GM19193 (cell line): ENCODE data around the gene FRMD4A.

ENCODE experiments used
- POLR2A ChIP-seq: IDR thresholded peaks from 4 replicates; pipeline ENCODE4 v1.6.1; 2011; ENCODE audit not compliant: insufficient read depth, insufficient read length; ENCODE audit errors: extremely low read depth

FRMD4A gene

DNA sequence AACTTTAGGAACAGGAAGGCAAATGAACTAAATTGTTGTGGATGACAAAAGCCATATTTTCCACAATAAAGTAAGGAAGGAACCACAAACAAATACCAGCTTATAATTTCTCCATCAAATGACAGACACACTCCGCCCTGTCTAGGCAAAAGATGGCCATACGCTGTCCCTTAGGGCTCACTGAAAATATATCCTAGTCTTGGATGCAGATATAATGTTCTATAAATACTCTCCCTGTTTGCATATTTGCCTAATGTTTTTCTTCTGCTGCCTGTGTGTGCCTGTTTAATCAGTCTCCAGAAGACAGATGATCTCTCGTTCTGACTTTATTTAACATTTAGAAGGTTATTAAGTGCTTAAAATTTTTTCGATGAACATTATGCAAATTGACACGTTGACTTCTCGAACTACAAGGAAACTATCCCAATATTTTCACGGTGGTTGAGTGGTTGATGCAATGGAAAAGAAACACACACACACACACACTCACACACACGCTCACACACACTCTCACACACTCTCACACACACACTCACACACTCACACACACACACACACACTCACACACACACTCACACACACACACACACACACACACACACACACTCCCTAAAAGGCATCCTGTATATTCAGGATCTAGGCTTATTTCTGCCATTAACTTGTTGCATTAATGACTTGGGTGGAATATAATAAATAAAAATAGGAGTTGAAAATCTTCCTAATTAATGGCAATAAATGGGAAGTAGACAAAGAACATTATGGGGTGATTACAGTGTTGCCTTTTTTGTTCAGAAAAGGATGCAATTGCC is 446.9 kb downstream of the FRMD4A start:
- TF ChIP-seq POLR2A = no peak

DNA sequence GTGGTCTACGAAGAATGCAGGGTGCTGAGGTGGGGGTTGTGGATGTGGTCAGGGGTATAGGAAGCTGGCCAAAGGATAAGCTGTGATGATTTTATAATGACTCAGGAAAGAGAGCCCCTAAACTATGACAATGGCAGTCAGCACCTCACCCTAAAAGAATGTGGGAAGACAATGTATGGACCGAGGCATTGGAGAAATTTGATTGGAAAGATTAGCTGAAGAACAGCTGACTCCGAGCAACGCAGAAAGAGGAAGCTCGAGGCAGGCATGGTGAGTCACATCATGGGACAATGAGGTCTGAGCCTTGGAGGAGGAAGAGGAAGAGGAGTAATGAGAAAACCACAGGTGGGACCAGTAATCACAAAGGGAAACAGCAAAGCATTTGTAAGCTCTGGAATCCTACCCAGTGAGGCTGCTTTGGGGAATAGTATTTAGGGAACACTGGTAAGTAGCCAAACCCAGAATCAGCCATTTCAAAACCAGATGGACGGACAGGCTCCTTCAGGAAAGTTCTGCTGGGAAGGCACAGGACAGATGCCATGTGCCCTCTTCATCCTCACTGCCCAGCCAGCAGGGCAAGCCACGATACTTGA is 448.5 kb downstream of the FRMD4A start:
- no peak for TF ChIP-seq POLR2A

DNA sequence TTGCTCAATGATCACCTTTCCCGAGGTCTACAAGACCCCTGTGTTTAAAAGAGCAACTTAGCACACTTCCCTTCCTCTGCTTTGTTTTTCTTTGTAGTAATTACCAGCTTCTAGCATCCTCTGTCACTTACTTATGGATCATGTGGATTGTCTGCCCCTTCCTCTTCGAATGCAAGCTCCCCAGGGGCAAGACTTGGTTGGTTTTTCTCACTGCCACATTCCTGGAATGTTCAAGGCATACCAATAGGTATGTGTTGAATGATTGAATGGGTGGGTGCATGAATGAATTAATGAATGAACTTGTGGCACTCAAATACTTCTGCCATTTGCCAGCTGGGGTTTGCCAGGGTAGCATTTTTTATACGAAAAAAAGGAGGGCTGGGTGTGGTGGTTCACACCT is 450.0 kb downstream of the FRMD4A start:
- no peak for TF ChIP-seq POLR2A

DNA sequence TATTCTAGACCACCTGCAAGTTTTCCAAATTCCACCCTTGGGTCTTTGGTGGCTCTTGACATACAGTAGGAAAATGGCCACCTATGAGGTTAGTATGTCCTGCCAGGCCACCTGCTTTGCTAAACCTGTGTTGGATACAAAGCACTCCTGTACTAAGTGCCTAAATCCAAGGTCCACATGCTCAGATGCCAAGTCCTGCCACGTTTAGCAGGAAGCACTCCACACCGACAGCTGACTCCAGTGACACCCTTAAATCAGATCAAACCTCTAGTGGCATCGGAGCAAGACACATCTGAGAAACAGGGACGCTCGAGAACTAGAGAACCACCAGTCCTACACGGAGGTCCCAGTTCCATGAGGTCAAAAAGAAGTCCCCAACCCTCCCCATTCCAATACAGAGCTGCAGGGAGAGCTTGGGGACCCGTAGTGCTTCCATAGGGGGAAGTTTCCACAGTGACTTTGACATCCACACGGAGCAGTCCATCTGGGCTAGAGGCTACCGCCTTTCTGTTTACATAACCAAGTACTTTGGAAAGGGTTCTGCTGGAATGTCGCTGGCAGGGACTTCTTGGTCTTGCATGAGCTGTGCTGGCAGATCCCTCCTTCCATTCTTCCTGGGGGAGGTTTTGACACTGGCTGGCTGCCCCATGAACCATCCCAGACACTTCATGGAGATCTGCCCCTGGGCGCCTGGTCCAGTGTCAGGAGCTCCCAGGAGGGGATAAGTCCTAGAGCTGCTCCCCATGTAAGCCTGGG is 453.4 kb downstream of the FRMD4A start:
- no peak for TF ChIP-seq POLR2A

DNA sequence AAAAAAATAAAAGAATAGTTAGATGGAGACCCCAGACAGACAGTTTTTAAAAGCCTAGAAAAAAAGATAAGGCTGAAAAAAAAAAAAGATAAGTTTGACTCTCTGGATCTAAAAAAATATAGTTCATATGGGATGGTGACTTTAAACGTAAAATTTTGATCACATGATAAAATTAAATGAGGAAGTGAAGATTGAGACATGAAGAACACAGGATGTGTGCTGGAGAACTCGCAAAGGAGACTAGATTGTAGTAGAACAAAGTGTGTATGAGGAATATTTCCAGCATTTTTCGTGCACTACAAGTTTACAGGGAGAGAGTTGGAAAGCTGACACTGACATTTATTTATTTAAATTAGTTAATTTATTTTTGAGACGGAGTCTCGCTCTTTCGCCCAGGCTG is 457.5 kb downstream of the FRMD4A start:
- no peak for TF ChIP-seq POLR2A

DNA sequence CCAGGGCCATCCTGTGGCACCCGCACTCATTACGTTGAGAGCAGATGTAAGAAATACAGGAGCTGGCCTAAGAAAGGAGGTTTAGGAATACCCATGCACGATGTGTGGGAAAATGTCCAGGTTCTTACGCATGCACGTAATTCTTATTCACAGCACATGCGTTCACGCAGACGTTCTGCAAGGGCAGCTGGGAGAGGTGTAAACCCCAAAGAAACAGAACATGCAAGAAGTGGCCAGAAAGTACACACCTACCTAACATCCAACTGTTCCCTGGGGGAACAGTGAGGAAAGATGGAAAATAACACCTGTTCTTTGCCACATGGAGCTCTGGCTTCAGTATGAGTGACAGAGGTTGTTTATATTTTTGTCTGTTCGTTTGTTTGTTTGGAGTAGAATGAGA is 458.3 kb downstream of the FRMD4A start:
- TF ChIP-seq POLR2A = no peak

DNA sequence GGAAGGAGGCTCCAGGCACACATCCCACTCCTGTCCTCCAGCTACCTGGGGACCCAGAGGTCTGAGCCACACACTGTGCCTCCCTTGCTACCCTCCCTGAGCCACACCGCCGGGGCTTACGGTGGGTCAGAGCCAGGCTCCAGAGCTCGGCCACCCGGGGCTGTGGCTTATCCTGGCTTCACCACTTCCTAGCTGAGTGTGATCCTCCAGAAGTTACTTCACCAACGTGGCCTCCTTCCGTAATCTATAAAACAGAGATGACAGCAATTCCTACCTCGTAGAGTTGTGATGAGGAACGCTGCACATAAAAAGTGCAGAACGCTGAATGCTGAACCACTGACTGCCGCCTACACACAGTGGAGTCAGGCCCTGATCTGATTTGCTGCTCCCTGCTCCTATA is 458.9 kb downstream of the FRMD4A start:
- no peak for TF ChIP-seq POLR2A

DNA sequence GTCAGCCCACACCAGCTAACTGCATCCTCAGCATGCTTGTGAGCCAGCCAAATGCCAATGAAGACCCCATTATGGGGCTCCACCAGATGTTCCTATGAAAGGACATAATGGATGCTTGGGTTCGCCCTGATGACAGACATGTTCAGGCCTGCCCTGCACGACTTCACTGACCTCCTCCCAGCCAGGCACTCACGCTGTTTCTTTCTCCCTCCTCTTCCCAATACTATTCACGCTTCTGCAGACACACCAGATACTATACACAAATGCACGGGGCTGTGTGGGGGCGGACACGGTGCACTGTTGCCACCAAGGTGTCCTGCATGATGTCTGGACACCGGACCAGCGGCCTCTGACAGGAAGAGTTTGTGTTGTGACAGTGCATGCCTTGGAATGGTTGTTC is 459.7 kb downstream of the FRMD4A start:
- no peak for TF ChIP-seq POLR2A

DNA sequence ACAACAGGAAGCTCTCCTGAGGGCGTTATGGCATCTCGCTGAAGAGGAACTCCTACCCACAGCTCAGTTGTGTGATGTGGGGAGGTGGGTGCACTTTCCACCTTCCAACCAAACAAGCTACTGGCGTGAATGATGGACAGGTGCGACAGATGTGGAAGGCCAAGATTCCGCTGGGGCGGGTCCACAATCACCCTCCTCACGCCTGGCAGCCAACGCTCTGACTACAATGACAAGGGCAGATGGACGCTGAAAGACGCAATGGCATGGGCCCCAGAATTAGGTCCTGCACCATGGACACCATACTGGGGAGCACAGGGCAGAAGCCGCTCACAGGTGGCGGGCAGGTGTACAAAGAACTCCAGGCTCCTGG is 461.4 kb downstream of the FRMD4A start:
- no peak for TF ChIP-seq POLR2A

DNA sequence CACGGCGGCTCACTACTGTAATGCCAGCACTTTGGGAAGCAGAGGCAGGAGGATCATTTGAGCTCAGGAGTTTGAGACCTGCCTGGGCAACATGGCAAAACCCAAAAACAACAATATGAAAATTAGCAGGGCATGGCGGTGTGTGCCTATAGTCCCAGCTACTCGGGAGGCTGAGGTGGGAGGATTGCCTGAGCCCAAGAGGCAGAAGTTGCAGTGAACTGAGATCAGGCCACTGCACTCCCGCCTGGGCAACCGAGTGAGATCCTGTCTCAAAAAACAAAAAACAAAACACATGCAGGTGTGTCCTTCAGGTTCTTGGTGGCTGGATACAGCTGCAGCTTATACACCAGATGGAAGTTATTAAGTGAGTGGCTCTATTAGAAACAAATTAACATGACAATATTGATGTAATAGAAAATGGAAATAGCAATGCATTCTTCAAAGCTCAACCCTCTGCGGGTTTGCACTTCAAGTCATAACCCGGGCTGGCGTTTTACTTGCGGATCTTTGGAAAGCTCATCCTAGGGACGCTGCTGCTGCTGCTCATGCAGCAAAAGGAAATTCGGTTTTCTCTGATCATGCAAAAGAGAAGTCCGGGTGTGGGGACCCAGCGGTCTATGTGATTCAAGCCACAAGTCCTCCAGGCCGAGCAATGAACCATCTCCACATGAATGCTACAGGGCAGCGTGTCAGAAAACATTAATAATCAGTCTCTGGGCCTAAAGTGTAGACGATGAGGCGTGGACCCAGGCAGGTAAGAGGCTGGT is 462.0 kb downstream of the FRMD4A start:
- TF ChIP-seq POLR2A = no peak

DNA sequence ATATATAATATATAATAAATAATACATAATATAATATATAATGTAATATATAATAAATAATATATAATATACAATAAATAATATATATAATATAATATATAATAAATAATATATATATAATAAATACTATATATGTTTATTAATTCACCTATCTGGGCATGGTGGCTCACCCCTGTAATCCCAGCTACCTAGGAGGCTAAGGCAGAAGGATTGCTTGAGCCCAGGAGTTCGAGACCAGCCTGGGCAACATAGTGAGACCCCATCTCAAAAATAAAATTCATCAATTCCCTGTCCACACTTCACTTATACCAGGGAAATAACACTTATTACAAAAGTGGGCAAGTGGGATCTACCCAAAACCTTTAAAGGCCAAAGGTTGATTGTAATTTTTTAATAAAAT is 462.9 kb downstream of the FRMD4A start:
- no peak for TF ChIP-seq POLR2A

DNA sequence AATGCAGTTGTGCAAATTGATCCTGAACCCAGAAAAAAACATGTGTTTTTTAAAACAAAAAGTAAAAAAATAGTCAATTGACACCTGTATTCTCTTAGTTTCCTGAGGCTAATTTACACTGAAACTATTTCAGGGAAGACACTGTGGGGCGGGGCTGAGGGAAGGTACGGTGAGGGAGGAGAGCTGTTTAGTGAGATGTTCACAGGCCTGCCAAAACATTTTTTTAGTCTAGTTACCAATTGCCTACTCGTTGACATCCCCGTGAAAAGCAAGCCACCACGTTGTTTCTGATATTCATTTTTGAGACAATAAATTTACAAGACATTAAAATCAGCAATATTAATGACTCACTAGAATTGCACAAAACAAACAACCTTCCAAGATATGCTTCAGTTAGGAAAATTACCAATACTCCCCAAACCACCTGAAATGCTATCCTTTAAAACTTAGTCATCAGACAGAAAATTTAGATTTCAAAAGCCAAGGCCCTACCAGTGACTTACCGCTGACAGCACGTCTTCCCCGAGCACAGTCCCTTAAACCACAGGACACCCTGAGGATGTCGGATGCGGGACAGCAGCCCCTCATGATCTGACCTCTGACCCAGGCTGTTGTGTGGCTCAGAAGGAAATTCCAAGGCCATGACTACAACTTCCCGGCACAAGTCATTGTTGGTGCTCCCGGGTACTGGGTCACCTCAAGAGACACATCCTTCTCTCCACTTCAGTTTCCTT is 464.8 kb downstream of the FRMD4A start:
- no peak for TF ChIP-seq POLR2A

DNA sequence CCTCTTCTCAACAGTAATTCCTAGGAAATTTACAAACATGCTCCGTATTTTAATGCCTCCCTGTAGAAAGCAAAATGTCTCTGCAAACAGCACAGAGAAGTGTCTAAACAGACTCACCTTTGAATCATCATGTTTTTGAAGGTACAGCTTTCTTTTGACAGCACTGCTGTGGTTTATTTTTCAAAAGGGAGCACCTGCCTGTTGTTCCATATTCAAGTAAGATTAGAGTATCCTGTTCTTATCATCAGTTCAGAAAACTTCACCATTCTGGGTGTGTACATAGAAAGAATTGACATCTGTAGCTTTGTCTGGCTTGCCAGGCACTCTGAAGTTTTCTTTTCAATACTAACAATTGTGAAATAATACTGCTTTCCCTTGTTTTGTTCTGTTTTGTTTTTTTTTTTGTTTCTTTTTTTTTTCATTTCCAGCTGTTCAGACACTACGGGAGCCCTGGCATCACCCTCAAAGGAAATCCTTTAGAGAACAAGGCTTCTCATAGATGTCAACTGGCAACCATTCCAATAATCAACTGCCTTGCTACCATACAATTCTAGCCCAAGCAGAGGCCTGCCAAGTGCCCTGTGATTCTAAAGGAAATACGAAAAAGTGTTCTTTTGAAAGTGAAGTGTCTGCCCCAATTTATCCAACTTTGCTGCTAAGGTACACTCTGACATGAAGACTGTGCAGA is 468.0 kb downstream of the FRMD4A start:
- TF ChIP-seq POLR2A = no peak

DNA sequence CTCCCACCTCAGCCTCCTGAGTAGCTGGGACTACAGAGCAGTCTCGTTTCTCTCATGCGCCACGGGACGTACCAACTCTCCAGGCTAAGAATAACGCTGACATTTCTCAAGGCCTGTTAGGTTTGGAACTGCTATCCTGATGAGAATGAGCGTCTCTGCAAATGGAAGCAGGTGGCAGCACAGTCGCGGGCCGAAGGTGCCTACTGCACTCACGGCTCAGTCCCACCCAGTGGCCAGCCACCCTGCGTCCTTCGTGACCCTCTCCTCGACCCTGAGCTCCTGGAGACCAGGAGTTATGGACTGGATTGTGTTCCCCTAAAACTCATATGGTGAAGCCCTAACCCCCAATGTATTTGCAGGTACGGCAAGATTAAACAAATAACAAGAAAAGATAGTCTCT is 469.8 kb downstream of the FRMD4A start:
- TF ChIP-seq POLR2A = no peak
